NCI-H748 (cell line): ENCODE measurements around the gene WNT8A.

Source experiments
- DNase-seq: peaks from one replicate; lab custom pipeline; 2025; ENCODE audit not compliant: unreplicated experiment; lab: John Stamatoyannopoulos, UW

The WNT8A gene

DNA sequence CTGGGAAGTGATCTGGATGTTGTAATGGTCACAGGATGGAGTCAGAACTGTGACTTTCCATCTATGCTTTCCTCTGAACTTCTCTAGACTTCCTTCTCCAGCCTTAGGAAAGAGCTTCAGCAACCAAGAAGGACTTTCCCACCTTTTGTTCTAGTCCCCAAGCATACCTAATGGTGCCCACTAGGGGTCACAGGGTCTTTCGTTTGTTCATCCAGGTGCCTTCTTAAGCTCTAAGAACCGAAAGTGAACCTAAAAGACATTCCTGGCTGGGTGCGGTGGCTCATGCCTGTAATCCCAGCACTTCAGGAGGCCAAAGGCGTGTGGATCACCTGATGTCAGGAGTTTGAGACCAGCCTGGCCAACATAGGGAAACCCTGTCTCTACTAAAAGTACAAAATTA, 1.8 kb upstream of the WNT8A start:
- no peak for DNase-seq

DNA sequence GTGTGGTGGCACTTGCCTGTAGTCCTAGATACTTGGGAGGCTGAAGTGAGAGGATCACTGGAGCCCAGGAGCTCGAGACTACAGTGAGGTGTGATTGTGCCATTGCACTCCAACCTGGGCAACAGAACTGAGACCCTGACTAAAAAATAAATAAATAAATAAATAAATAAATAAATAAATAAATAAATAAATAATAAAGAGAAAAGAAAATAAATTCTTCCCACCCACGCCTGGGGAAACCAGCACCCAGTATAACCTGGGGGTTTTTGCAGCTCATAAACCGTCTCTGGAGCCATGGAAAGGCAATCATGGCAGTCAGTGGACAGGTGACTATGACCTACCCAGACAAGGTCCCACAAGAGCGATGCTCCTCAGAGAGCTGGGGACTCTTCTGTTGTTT, 7.9 kb downstream of the WNT8A start:
- no peak for DNase-seq

DNA sequence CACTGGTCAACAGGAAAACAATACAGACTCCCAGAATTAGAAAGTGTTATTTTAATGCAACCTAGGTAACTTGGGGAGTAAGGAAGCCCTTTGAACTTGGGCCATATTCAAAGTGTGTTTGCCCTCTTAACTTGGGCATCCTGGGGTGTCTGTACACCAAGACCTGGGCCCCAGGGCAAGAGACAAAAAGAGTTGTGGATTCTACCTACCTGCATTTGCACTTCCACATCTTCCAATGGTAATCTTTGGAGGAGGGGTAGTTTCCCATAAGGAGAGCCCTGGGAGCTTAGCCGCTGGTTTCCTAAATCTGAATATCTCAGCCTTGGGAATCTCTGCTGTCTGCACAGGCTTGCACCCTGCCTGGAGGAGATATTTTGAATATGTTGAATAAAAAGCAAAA, 8.5 kb downstream of the WNT8A start:
- DNase-seq, result no peak

DNA sequence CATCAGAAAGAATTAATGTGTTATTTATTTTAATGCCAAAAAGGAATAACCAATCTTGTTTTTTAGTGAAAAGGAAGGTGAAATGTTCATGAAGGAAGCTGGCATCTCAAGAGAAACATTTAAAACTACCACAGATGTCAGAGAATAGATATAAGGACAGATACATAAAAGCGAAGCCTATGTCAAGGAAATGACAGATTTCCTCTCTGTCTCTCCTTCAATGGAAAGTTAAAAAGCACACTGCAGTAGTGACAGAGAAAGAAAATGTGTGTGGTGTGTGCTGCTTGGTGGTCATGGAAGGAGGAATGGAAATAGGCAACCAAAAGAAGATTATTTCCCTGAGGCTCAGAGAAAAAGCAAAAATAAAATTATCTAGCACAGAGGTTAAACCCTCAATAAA, 9.2 kb downstream of the WNT8A start:
- DNase-seq, result no peak

DNA sequence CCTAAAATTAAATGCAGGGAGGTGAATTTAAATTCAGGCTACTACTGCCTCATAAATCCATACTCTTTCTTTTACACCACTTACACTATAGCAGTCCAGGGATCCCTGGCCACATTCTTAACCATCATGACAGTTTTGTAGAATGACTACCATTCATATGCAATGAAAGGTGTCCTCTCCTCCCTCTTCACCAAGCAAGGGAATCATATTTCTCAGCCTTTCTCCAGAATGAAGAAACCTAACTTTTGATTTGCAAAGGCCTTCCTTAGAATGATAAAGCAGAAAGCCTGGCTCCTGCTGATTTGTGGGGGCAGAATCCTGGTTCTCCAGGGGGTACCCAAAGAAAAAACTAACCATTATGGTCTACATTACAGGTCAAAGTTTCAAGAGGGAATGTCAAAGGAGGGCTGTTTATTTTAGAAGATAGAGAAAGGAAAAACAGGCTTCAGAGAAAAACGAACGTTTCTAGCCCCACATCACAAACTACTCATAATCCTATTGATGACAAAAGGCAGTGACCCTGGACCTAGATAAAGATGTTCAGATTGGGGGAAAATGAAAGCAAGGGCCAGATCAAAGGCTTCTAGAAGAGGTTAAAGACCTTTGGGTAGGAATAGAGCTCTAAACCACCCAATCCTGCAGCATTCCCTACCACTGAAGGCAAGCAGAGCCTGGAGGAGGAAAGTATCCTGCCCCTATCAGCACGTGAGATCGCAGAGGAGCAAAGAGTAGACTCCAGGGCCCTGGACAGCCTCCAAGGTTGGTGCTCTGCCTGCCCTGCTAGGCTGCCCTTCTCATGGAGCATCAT, 11.5 kb downstream of the WNT8A start:
- no peak for DNase-seq

DNA sequence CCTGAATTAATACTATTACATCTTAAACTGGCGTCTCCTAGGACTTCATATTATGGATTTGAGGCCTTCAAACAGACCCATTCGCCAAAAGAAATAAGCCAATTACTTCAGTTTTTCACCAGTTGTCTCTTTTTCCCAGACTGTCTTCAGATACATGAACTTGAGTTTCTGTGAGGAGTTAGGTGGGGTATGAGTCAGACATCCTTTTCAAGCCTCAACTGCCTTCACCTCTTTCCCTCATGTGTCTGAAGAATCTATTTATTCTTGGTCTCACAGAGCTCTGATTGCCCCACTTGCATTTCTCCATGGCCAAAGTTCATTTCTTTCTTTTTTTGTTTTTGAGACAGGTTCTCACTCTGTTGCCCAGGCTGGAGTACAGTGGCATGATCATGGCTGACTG, 12.5 kb downstream of the WNT8A start:
- DNase-seq, result no peak

DNA sequence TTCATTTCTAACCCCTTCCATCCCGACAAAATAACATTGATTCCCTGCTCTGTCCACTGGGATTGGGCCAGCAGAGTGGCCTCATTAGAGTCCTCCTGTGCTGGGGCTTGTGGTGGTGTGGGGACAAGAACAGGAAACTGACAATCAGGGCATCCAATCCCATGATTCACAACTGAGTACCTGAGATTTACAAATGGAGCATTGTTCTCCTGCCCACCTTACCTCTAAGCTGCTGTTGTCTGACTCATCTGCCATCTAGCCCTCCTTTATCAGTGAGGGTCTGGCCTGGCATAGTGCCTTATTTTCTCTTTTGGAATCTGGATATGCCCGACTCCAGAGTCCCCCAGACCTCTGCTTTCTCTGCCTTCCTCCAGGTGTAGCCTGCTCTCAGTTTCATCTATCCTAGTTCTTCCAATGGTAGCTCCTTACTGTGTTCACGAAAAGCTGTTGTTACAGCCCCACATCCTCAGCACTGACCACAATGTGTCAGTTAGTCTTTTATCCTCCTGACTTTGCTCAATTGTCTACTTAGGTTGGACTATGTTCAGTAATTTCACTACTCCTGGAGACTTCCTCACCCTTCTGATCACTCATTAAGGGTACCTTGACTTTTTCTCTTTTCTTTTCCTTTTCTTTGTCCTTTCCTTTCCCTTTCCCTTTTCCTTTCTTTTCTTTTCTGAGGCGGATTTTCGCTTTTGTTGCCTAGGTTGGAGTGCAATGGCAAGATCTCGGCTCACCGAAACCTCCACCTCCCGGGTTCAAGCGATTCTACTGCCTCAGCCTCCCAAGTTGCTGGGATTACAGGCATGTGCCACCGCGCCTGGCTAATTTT, 13.4 kb downstream of the WNT8A start:
- DNase-seq, result no peak

DNA sequence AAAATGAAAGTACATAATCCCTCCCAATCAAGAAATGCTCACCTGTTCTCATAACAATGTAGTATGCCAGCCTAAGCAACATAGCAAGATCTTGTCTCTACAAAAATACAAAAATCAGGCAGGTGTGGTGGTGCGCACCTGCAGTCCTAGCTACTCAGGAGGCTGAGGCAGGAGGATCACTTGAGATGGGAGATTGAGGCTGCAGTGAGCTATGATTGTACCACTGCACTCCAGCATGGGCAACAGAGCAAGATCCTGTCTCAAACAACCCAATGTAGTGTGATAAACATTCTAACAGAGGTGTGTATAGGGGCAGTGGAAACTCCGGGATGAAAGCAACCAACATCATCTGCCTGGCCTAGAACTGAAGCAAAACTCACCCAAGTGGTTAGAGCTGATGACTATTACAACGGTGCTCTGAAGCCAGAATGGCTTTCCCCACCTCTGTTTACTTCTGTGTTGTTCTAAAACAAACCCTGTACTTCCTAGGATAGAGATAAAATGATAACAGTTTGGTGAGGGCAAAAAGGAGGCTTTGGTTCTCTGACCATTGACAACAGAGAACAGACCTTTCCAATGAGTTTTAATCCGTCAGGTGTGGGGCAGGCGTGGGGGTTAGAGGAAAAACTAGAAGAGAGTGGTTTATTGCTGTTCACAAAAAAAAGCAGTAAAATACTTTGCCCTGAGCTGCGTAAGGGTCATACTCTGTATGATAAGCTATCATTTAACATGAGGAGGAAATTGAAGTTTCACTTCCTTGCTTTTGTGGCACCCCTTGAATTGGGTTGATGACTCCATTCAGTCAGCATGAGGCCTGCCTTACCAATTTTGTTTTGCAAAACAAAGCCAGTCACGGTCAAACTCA, 18.9 kb downstream of the WNT8A start:
- DNase-seq, result no peak

DNA sequence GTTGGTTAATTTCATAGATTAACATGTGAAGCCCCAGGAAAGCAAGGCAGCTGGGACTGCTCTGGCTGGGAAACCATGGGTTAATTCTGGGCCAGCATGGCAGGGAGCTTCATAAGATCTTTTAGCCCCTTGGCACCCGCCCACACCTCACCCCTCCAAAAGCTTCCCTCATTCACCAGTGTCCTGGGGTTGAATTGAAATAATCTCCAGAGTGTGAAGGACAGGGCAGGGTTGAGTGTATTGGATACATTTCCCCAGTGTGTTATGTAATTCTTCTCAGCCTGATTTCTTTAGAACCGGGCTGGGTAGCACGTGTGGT, 19.4 kb downstream of the WNT8A start:
- DNase-seq, result no peak

DNA sequence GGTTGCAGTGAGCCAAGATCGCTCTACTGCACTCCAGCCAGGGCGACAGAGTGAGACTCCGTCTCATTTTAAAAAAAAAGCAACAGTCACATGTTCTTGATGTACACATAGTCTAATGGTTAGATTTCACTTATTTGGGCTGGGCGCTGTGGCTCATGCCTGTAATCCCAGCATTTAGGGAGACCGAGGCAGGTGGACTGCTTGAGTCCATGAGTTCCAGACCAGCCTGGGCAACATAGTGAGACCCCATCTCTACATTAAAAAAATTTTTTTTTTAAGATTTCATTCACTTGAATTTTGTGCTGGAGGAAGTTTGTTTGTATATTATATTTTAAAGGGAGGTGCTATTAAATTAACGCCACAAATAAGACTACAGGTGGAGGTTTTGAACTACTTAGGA, 21.9 kb downstream of the WNT8A start:
- DNase-seq, result no peak

DNA sequence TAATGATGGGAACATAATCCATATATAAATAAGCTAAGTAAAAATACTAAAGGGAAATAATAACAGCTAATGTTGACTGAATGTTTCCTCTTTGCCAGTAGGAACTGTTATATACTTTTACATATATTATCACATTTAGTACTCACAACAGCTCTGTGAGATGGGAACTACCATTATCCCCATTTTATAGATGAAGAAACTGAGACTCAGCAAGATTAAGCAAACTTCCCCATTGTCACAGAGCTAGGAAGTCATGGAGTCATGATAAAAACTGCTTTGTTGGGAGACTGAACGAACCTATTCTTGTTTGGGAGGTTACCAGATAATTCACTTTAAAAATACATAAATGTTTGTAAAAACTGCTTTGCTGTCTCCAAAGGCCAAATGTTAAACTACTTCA, 23.4 kb downstream of the WNT8A start:
- no peak for DNase-seq

DNA sequence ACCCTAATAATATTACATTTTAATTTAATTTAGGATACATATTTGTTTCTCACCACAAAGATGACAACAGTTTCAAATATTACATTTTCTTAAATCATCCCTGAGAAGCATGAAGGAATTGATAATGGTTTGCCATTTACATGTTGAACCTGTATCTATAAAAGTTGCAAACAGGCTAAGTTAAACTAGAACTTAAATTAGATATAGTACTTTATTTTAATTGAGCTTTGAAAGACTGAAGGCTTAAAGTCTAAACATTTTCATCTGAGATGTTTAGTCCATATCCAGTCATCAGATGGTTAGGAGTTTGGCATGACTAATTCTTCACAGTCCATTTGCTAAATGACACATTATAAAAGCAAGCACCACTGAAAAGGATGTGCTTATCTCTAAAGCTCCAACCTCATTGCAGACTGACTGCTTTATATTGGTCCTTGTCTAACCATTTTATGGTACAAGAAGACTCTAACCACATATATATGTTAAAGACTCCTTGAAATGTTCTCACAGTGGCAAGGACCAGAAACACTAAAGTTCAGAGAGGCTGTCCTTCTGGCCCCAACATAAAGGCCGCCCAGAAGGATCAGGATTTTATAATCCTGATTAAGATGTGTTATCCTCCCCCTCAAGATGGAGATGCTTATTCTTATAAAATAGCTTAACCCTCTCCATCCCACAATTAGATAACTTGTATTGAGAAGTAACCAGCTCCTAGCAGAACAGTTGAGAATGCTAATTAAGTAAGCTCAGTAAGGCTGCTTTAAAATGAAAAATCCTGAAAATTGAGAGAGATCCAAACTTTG, 25.8 kb downstream of the WNT8A start:
- DNase-seq, result no peak

DNA sequence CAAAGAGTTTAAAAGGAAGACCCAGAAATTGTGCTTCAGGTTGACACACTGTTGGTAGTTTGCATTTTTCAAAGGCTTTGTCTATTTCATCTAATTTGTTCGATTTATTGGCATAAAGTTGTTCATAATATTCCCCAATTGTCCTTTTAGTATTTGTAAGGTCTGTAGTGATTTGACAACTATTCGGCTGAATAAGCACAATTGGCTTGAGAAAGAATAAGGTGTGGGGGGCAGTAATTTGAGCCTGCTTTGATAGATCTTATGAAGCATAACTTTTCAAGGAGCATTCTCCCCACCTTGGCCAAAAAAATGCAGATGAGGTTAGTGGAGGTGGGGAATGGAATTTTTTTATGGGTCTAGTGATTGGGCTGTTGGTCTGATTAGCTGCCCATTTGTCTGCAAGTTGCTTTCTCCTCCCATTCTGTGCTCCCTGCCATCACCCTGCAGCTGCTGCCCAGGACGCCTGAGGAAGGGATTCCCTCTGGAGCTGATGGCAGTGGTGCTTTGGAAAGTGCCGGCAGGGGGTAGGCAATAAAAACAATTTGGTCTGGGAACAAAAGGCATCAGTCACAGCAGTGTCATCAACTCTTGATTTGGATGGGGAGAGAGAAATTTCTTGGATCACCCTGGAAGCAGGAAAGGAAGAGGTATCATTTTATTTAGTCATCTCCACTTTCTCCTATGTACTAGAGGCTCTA, 26.6 kb downstream of the WNT8A start:
- DNase-seq, result peak; percentile 12

DNA sequence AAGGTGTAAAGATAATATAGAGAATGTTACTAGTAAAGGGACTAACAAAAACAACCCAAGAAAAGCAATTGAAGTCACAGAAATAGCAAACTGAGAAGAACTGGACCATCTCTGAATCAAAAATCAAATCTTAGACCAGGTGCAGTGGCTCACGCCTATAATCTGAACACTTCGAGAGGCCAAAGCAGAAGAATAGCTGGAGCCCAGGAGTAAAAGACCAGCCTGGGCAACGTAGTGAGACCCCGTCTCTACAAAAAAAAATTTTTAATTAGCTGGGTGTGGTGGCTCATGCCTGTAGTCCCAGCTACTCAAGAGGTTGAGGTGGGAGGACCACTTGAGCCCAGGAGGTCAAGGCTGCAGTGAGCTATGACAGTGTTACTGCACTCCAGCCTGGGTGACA, 27.3 kb downstream of the WNT8A start:
- no peak for DNase-seq

DNA sequence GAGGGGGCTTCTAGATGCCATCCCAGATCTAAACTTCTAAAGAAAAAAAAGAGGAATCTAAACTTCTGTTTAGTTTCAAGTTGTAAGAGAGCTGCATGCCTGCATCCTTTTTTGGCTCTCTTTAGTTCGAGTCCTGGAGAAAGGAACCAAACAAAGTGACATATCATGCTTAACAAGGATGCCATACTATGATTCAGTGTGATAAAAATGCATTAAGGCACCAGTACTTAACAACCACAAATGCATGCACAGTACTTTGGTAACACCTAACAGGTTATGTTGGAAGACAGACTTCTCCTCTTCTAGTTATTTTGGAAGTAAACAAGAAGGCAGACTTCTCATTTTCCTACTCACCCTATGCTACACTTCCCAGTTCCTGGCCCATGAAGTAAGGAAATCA, 28.1 kb downstream of the WNT8A start:
- DNase-seq, result no peak

DNA sequence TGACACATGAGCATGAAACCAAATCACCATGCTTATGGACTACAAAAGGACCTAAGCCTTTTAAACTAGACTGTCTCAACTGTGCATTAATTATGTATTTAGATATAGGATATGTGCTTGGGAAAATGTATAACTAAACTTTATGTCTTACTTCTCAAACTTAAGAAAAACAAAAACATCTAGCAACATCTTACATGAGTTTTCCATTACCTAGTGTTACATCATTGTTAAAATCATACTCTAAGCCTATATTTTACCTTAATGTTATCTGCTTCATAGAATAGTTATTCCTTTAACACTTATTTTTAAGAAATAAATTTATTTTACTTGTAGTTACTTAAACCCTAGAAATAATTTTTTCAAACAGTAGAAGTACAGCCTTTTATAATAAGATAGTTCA, 31.4 kb downstream of the WNT8A start:
- no peak for DNase-seq

DNA sequence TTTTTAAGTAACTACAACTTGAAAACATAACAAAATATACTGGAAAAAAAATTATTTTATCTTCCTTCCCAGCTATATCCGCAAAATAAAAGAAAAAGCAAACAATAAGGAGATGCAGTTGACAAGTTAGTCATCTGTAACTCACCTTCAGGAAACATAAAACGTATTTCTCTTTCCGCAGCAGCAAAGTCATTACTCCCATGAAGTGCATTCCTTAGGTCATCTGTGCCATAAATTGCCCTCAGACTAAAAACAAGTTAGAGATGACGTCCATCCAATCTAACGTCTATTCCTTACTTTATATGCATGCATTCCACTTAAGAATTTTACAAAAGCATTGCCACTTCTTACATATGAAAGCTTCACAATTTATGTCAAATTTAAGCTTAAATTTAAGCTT, 44.5 kb downstream of the WNT8A start:
- no peak for DNase-seq

DNA sequence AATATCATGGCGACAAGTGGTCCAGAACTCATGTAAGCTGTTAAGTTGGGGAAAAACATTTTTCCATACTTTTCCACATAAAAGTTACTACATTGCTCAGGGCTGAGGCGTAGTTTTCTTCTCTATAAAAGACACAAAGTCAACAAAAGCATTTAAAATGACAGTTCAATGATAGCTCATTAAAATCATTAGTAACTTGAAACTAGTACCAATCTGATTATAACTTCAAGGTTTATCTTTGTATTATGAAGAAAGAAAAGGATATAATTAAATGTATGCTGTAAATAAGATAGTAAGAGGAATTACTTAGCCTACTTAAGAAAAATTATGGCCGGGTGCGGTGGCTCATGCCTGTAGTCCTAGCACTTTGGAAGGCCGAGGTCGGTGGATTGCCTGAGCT, 45.5 kb downstream of the WNT8A start:
- DNase-seq, result no peak

DNA sequence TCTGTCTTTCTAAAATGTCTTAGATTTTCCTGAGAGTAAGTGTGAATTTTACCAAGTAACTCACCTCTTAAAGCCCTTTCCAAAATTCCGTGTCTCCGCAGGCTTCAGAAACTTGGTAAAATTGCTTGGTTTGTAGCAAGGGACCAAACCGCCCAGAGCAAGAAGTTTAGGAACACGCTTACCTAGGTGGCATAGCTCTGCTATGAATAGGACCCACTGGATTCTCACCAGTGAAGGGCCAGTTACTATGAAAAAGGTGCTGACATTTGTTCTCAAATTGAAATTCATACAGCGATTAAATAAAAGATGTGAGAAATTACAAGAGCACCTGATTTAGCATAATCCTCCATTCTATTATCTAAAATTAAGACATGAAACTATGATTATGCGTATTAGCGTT, 48.7 kb downstream of the WNT8A start:
- peak; percentile 12 for DNase-seq
